Right hindlimb (tissue), 1 donor: Measurements from ENCODE around the gene MAP4K2.
"Not testable (repeated sequence)": the region's sequence is repeated elsewhere in the genome, so short reads cannot be mapped to it uniquely, and the experiment has no call there.

ENCODE experiments used
- DNase-seq: peaks from one replicate; pipeline ENCODE4 v3.0.0-alpha.2; 2018

The MAP4K2 gene

GRCh38 chr11:64838600-64839334 is 35.8 kb upstream of the MAP4K2 start:
- DNase-seq, result no peak

GRCh38 chr11:64837887-64838351 is 34.9 kb upstream of the MAP4K2 start:
- DNase-seq, result no peak

GRCh38 chr11:64836448-64837072 is 33.5 kb upstream of the MAP4K2 start:
- no peak for DNase-seq

GRCh38 chr11:64835616-64836447 is 32.8 kb upstream of the MAP4K2 start:
- DNase-seq, result no peak

- DNase-seq, result no peak
Measured at GRCh38 chr11:64834723-64835615, 32.0 kb upstream of the MAP4K2 start.

GRCh38 chr11:64834031-64834722 is 31.2 kb upstream of the MAP4K2 start:
- no peak for DNase-seq

- no peak for DNase-seq
Measured at GRCh38 chr11:64833509-64833908, 30.5 kb upstream of the MAP4K2 start.

- DNase-seq, result no peak
Measured at GRCh38 chr11:64833198-64833502, 30.1 kb upstream of the MAP4K2 start.

- no peak for DNase-seq
Measured at GRCh38 chr11:64832467-64833197, 29.6 kb upstream of the MAP4K2 start.

- DNase-seq, result no peak
Measured at GRCh38 chr11:64831411-64831891, 28.4 kb upstream of the MAP4K2 start.

GRCh38 chr11:64829536-64830251 is 26.7 kb upstream of the MAP4K2 start:
- no peak for DNase-seq

- no peak for DNase-seq
Measured at GRCh38 chr11:64827451-64827839, 24.4 kb upstream of the MAP4K2 start.

GRCh38 chr11:64826578-64827450 is 23.8 kb upstream of the MAP4K2 start:
- DNase-seq, result no peak

- no peak for DNase-seq
Measured at GRCh38 chr11:64826062-64826461, 23.0 kb upstream of the MAP4K2 start.

- no peak for DNase-seq
Measured at GRCh38 chr11:64823568-64824119, 20.6 kb upstream of the MAP4K2 start.

- no peak for DNase-seq
Measured at GRCh38 chr11:64817476-64817875, 14.5 kb upstream of the MAP4K2 start.

GRCh38 chr11:64815433-64815832 is 12.4 kb upstream of the MAP4K2 start:
- DNase-seq, result not testable (repeated sequence)

GRCh38 chr11:64814712-64815187 is 11.7 kb upstream of the MAP4K2 start:
- DNase-seq, result no peak

GRCh38 chr11:64813826-64814225 is 10.8 kb upstream of the MAP4K2 start:
- DNase-seq, result no peak
